ENCODE measurements around the gene RAB10. TPM values are rescaled to one million over a fixed set of nuclear protein-coding genes. Genes with fewer than 3 reads are reported as not detected.
A peak's percentile ranks its signal among the peaks of the same experiment; 100 is the strongest.

RAB10 gene
- 89.5 TPM for polyA plus RNA-seq (2013, experiment 1 of 2)
- polyA plus RNA-seq (2013, experiment 2 of 2): 88.3 TPM

GRCh38 chr2:26033818-26034636 lies at the start of gene RAB10:
Gene RAB10, plus strand, starts transcription at chr2:26034084. Its CDS starts 525 bp downstream, at chr2:26034609.
- H2AK5ac ChIP-seq (ENCODE audit: low read length): peak within 1 kb of the TSS; percentile 98
- no peak within 1 kb of the TSS for H2BK120ac ChIP-seq (ENCODE audit: low read depth, low read length)
- peak within 1 kb of the TSS; percentile 66 for H3K4ac ChIP-seq (ENCODE audit: low read depth, low read length)
- H3K4me2 ChIP-seq (ENCODE audit: low read length): peak within 1 kb of the TSS; percentile 78
- H4K5ac ChIP-seq (ENCODE audit: low read length): no peak within 1 kb of the TSS
- peak; percentile 100 for DNase-seq
- peak within 1 kb of the TSS; percentile 35 for H3K18ac ChIP-seq (ENCODE audit: low read length)
- peaks cover 5% of the 10 kb centered on the region for H3K4me1 ChIP-seq (ENCODE audit: control insufficient read depth, low read depth, low read length)
- no peak within 1 kb of the TSS for H2BK15ac ChIP-seq (replicated peaks; ENCODE audit: low read depth)
- H3K27ac ChIP-seq (ENCODE audit: low read depth, low read length): peak within 1 kb of the TSS; percentile 93
- H3K79me2 ChIP-seq (ENCODE audit: control insufficient read depth, insufficient read depth, low read length): peaks cover 49% of the 10 kb centered on the region
- H2BK5ac ChIP-seq (ENCODE audit: low read length): peak within 1 kb of the TSS; percentile 94
- peak within 1 kb of the TSS; percentile 100 for H3K9ac ChIP-seq (ENCODE audit: low read length)
- no peaks in the 10 kb centered on the region for H3K27me3 ChIP-seq (ENCODE audit: insufficient read depth, low read length, poor library complexity)
- H3K4me3 ChIP-seq (ENCODE audit: low read length): peak within 1 kb of the TSS; percentile 100
- no peaks in the 10 kb centered on the region for H3K36me3 ChIP-seq (ENCODE audit: control insufficient read depth, insufficient read depth, low read length)
- H3K23ac ChIP-seq (ENCODE audit: low read length): peak within 1 kb of the TSS; percentile 59
- WGBS (ENCODE audit: extremely low coverage, insufficient coverage, low lambda C conversion rate): no CpG with 5 or more reads among the region's 94 CpGs
- H4K8ac ChIP-seq (ENCODE audit: low read depth, low read length): no peak within 1 kb of the TSS
- H3K79me1 ChIP-seq (ENCODE audit: low read length): peaks cover 4% of the 10 kb centered on the region
- H3K56ac ChIP-seq (ENCODE audit: low read length): peak within 1 kb of the TSS; percentile 100

GRCh38 chr2:25988134-25988533 lies 45.8 kb upstream of the RAB10 start:
- no peak overlapping the region for H4K5ac ChIP-seq (ENCODE audit: low read length)
- no peak overlapping the region for H2AK5ac ChIP-seq (ENCODE audit: low read length)
- H2BK120ac ChIP-seq (ENCODE audit: low read depth, low read length): no peak overlapping the region
- no peak overlapping the region for H3K4me2 ChIP-seq (ENCODE audit: low read length)
- DNase-seq: no peak
- H3K27ac ChIP-seq (ENCODE audit: low read depth, low read length): no peak overlapping the region
- no CpG with 5 or more reads among the region's 9 CpGs for WGBS (ENCODE audit: extremely low coverage, insufficient coverage, low lambda C conversion rate)
- no peak overlapping the region for H3K18ac ChIP-seq (ENCODE audit: low read length)
- no peaks in the 10 kb centered on the region for H3K79me2 ChIP-seq (ENCODE audit: control insufficient read depth, insufficient read depth, low read length)
- no peaks in the 10 kb centered on the region for H3K36me3 ChIP-seq (ENCODE audit: control insufficient read depth, insufficient read depth, low read length)
- H3K9ac ChIP-seq (ENCODE audit: low read length): no peak overlapping the region
- no peak overlapping the region for H3K23ac ChIP-seq (ENCODE audit: low read length)
- H3K4me3 ChIP-seq (ENCODE audit: low read length): no peak overlapping the region
- H3K27me3 ChIP-seq (ENCODE audit: insufficient read depth, low read length, poor library complexity): no peaks in the 10 kb centered on the region
- no peaks in the 10 kb centered on the region for H3K4me1 ChIP-seq (ENCODE audit: control insufficient read depth, low read depth, low read length)
- no peak overlapping the region for H2BK15ac ChIP-seq (replicated peaks; ENCODE audit: low read depth)
- no peaks in the 10 kb centered on the region for H3K79me1 ChIP-seq (ENCODE audit: low read length)
- no peak overlapping the region for H3K56ac ChIP-seq (ENCODE audit: low read length)
- no peak overlapping the region for H4K8ac ChIP-seq (ENCODE audit: low read depth, low read length)
- H3K4ac ChIP-seq (ENCODE audit: low read depth, low read length): no peak overlapping the region
- no peak overlapping the region for H2BK5ac ChIP-seq (ENCODE audit: low read length)

- Histone ChIP-seq H3K4me1 (ENCODE audit: control insufficient read depth, low read depth, low read length) (no peaks in the 10 kb centered on the region), H3K27ac (ENCODE audit: low read depth, low read length) (no peak overlapping the region), H3K23ac (ENCODE audit: low read length) (no peak overlapping the region), H3K4me2 (ENCODE audit: low read length) (no peak overlapping the region), H3K4me3 (ENCODE audit: low read length) (no peak overlapping the region), H3K4ac (ENCODE audit: low read depth, low read length) (no peak overlapping the region), H3K18ac (ENCODE audit: low read length) (no peak overlapping the region), H4K5ac (ENCODE audit: low read length) (no peak overlapping the region), H2AK5ac (ENCODE audit: low read length) (no peak overlapping the region), H3K9ac (ENCODE audit: low read length) (no peak overlapping the region), H3K36me3 (ENCODE audit: control insufficient read depth, insufficient read depth, low read length) (no peaks in the 10 kb centered on the region), H3K79me1 (ENCODE audit: low read length) (no peaks in the 10 kb centered on the region), H3K79me2 (ENCODE audit: control insufficient read depth, insufficient read depth, low read length) (no peaks in the 10 kb centered on the region), H4K8ac (ENCODE audit: low read depth, low read length) (no peak overlapping the region), H2BK5ac (ENCODE audit: low read length) (no peak overlapping the region), H2BK120ac (ENCODE audit: low read depth, low read length) (no peak overlapping the region), H3K27me3 (ENCODE audit: insufficient read depth, low read length, poor library complexity) (no peaks in the 10 kb centered on the region), H3K56ac (ENCODE audit: low read length) (no peak overlapping the region), H2BK15ac (replicated peaks; ENCODE audit: low read depth) (no peak overlapping the region)
- no CpG with 5 or more reads among the region's 4 CpGs for WGBS (ENCODE audit: extremely low coverage, insufficient coverage, low lambda C conversion rate)
- DNase-seq: no peak
These were observed 44.7 kb upstream of the RAB10 start for GRCh38 chr2:25989154-25989553.

GRCh38 chr2:25991965-25992364 lies 41.9 kb upstream of the RAB10 start:
- Histone ChIP-seq H2AK5ac (ENCODE audit: low read length) (no peak overlapping the region), H3K4me2 (ENCODE audit: low read length) (no peak overlapping the region), H3K36me3 (ENCODE audit: control insufficient read depth, insufficient read depth, low read length) (no peaks in the 10 kb centered on the region), H3K4ac (ENCODE audit: low read depth, low read length) (no peak overlapping the region), H4K8ac (ENCODE audit: low read depth, low read length) (no peak overlapping the region), H2BK5ac (ENCODE audit: low read length) (no peak overlapping the region), H2BK120ac (ENCODE audit: low read depth, low read length) (no peak overlapping the region), H3K79me1 (ENCODE audit: low read length) (no peaks in the 10 kb centered on the region), H3K79me2 (ENCODE audit: control insufficient read depth, insufficient read depth, low read length) (no peaks in the 10 kb centered on the region), H3K4me1 (ENCODE audit: control insufficient read depth, low read depth, low read length) (no peaks in the 10 kb centered on the region), H3K27me3 (ENCODE audit: insufficient read depth, low read length, poor library complexity) (no peaks in the 10 kb centered on the region), H4K5ac (ENCODE audit: low read length) (no peak overlapping the region), H3K9ac (ENCODE audit: low read length) (no peak overlapping the region), H3K27ac (ENCODE audit: low read depth, low read length) (no peak overlapping the region), H3K23ac (ENCODE audit: low read length) (no peak overlapping the region), H3K4me3 (ENCODE audit: low read length) (no peak overlapping the region), H3K56ac (ENCODE audit: low read length) (peak overlapping the region; percentile 52), H3K18ac (ENCODE audit: low read length) (no peak overlapping the region), H2BK15ac (replicated peaks; ENCODE audit: low read depth) (no peak overlapping the region)
- no peak for DNase-seq
- no CpG with 5 or more reads among the region's 3 CpGs for WGBS (ENCODE audit: extremely low coverage, insufficient coverage, low lambda C conversion rate)

GRCh38 chr2:25992556-25992955 lies 41.3 kb upstream of the RAB10 start:
- H3K4me2 ChIP-seq (ENCODE audit: low read length): no peak overlapping the region
- H3K23ac ChIP-seq (ENCODE audit: low read length): no peak overlapping the region
- H3K27ac ChIP-seq (ENCODE audit: low read depth, low read length): no peak overlapping the region
- H2BK15ac ChIP-seq (replicated peaks; ENCODE audit: low read depth): no peak overlapping the region
- H3K36me3 ChIP-seq (ENCODE audit: control insufficient read depth, insufficient read depth, low read length): no peaks in the 10 kb centered on the region
- no peak overlapping the region for H2AK5ac ChIP-seq (ENCODE audit: low read length)
- no peak overlapping the region for H3K18ac ChIP-seq (ENCODE audit: low read length)
- H3K79me1 ChIP-seq (ENCODE audit: low read length): no peaks in the 10 kb centered on the region
- H3K4ac ChIP-seq (ENCODE audit: low read depth, low read length): no peak overlapping the region
- no peak overlapping the region for H3K4me3 ChIP-seq (ENCODE audit: low read length)
- H3K27me3 ChIP-seq (ENCODE audit: insufficient read depth, low read length, poor library complexity): no peaks in the 10 kb centered on the region
- no peak overlapping the region for H2BK5ac ChIP-seq (ENCODE audit: low read length)
- no peak overlapping the region for H4K8ac ChIP-seq (ENCODE audit: low read depth, low read length)
- DNase-seq: no peak
- H3K56ac ChIP-seq (ENCODE audit: low read length): no peak overlapping the region
- no CpG with 5 or more reads among the region's 8 CpGs for WGBS (ENCODE audit: extremely low coverage, insufficient coverage, low lambda C conversion rate)
- H2BK120ac ChIP-seq (ENCODE audit: low read depth, low read length): no peak overlapping the region
- H3K4me1 ChIP-seq (ENCODE audit: control insufficient read depth, low read depth, low read length): no peaks in the 10 kb centered on the region
- H3K9ac ChIP-seq (ENCODE audit: low read length): no peak overlapping the region
- no peaks in the 10 kb centered on the region for H3K79me2 ChIP-seq (ENCODE audit: control insufficient read depth, insufficient read depth, low read length)
- H4K5ac ChIP-seq (ENCODE audit: low read length): no peak overlapping the region

All from mesendoderm (in vitro differentiated cells).